Spinal cord (tissue), 10 donors: Measurements from ENCODE around the gene DPCD. TPM values are rescaled to one million over a fixed set of nuclear protein-coding genes. Genes with fewer than 3 reads are reported as not detected.
A peak's percentile ranks its signal among the peaks of the same experiment; 100 is the strongest.

Experiments used
- DNase-seq, 6 donors: peaks; one replicate each; pipeline versions ENCODE4 v3.0.0 to v3.0.0-alpha.2; 2013 to 2015; ENCODE audit warnings: low spot score in 6 of 6, low read depth in 4 of 6
- H3K27ac ChIP-seq: one replicate; pipeline ENCODE4 v1.5.1; 2013; ENCODE audit warnings: low read depth, low read length, control low read depth
- H3K27me3 ChIP-seq: one replicate; pipeline ENCODE4 v1.6.1; 2013; ENCODE audit warnings: low read length; ENCODE audit not compliant: control insufficient read depth, insufficient read depth
- H3K36me3 ChIP-seq: one replicate; pipeline ENCODE4 v1.6.1; 2013; ENCODE audit warnings: low read length; ENCODE audit not compliant: control insufficient read depth, insufficient read depth
- H3K4me1 ChIP-seq: one replicate; pipeline ENCODE4 v1.6.1; 2013; ENCODE audit warnings: low read length; ENCODE audit not compliant: control insufficient read depth, insufficient read depth
- H3K4me3 ChIP-seq: one replicate; pipeline ENCODE4 v1.5.1; 2013; ENCODE audit warnings: low read depth, low read length, control low read depth
- H3K9me3 ChIP-seq: one replicate; pipeline ENCODE4 v1.6.1; 2013; ENCODE audit warnings: low read length; ENCODE audit not compliant: control insufficient read depth, insufficient read depth
- WGBS: methylation state at CpG from one replicate; pipeline ENCODE4 v1.1.5; 2013; ENCODE audit warnings: missing lambda C conversion rate; ENCODE audit not compliant: insufficient coverage; 5-methylcytosine and 5-hydroxymethylcytosine counted together
- polyA plus RNA-seq, 2 donors: library from polyadenylated mRNA; unstranded; fragments of 120-200 nt; gene quantifications; one replicate each; pipeline ENCODE4 v1.2.1, GENCODE V29; 2013; ENCODE audit not compliant: insufficient read length in 2 of 2
- small RNA-seq: library from RNA; depleted of rRNA; stranded (forward); fragments of <200 nt; gene quantifications from one replicate; pipeline ENCODE3, GENCODE V24; 2014; ENCODE audit warnings: low replicate concordance
- total RNA-seq, 2 donors: library from RNA; depleted of rRNA in 1 of 2; stranded (reverse); fragments of 120-200 nt in 1 of 2; fragments of >200 nt in 1 of 2; gene quantifications; one replicate each; pipeline versions ENCODE4 v1.2.3 to v1.2.4, GENCODE V29; 2013 to 2014
- donor health status: healthy.

Gene DPCD
- total and polyA plus RNA-seq, 4 donors, result 21.1 to 57.2 (median 42.2) TPM

DNA sequence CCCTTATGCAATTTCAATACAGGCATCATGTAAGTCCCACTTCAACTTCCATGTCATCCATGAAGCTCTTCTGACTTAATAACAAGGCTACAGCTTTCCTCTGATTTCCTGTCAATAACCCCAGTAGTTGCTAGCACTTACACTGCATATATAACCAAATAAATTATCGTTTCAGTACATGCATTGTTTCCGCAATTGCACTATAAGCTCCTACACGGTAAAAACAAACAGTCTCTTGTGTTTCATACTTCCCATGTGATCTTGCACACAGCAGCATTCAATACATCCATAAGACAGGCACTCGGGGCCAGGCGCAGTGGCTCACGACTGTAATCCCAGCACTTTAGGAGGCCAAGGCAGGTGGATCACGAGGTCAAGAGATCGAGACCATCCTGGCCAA lies 65.4 kb downstream of the DPCD start:
- H3K9me3 ChIP-seq, result no peaks in the 10 kb centered on the region
- WGBS, result 83% methylated on average over 6 of the region's 8 CpGs
- H3K27ac ChIP-seq, result no peak overlapping the region
- peaks cover 27% of the 10 kb centered on the region for H3K36me3 ChIP-seq
- H3K4me3 ChIP-seq, result no peak overlapping the region
- no peak for DNase-seq
- no peaks in the 10 kb centered on the region for H3K27me3 ChIP-seq
- peaks cover 28% of the 10 kb centered on the region for H3K4me1 ChIP-seq

DNA sequence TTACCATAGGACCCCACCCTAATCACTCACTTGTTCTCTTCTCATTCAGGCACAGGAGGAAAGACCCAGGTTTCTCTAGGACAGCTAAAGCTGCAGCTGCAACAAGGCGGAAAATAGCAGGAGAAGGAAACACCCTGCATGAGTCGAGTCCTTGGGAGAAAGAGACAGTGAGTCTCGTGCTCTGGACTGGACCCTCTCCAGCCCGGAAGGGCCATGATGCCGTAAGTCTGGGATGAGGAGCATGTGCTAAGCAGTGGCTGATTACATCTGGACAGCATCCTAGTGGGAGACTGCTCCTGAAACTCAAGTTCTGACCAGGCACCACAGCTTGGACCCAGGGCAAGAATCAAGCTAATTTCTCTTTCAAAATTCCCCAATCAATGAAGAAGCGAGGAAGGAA lies 67.4 kb downstream of the DPCD start:
- Histone ChIP-seq H3K4me1 (peaks cover 18% of the 10 kb centered on the region), H3K9me3 (no peaks in the 10 kb centered on the region), H3K27me3 (no peaks in the 10 kb centered on the region), H3K4me3 (no peak overlapping the region), H3K36me3 (peaks cover 23% of the 10 kb centered on the region), H3K27ac (no peak overlapping the region)
- 79% methylated on average over 6 of the region's 6 CpGs for WGBS
- DNase-seq, result no peak

DNA sequence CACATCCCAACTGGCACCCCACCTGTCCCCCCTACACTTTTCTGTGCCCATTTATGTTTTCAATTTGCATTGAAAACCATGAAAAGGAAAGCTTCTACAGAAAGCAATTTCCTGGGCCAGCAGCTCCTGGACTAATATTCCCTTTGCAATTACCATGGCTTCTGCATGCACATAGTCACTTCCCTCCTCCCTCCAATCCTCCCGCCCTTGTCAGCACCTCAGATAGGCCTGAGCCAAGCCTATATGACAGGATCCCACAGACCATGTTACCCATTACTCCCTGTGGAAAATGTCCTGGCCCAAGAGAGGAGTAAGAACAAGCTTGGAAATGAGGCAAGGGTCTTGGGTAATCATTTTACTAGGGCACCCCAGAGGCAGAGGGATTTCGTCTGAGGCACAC lies 68.8 kb downstream of the DPCD start:
- Histone ChIP-seq H3K27ac (no peak overlapping the region), H3K4me3 (no peak overlapping the region), H3K27me3 (no peaks in the 10 kb centered on the region), H3K4me1 (peaks cover 17% of the 10 kb centered on the region), H3K36me3 (peaks cover 21% of the 10 kb centered on the region), H3K9me3 (no peaks in the 10 kb centered on the region)
- WGBS, result 80% methylated on average over 1 of the region's 2 CpGs
- peak in 1 of 6 donors; percentile 52 for DNase-seq

DNA sequence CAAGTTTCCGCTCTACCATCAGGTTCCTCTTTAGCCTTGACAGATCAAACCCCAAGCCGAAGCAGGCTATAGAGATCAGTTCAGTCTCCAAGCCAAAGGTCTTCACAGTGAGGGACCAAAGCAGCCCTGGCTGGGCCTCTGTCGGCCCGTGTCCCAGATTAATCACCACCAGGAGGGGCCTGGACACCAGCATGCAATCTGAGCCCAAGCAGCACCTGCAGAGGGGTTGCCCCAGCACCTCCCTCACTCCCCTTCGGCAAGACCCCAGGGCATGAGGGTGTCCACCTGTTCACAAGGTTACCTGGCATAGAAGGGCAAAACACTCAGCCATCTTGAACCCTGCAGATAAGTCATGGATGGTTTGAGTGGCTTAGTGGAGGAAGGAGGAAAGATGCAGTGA lies 70.9 kb downstream of the DPCD start:
- H3K27me3 ChIP-seq, result no peaks in the 10 kb centered on the region
- 83% methylated on average over 5 of the region's 5 CpGs for WGBS
- no peak overlapping the region for H3K4me3 ChIP-seq
- H3K27ac ChIP-seq, result no peak overlapping the region
- H3K9me3 ChIP-seq, result no peaks in the 10 kb centered on the region
- peaks cover 17% of the 10 kb centered on the region for H3K4me1 ChIP-seq
- H3K36me3 ChIP-seq, result peaks cover 23% of the 10 kb centered on the region
- no peak for DNase-seq

Small RNA genes within 50 kb of the gene (small RNA-seq; reads per million reads assigned to genes)
- gene MIR3158-1 (not detected), gene RNU6-1165P (not detected)

Other genes starting within 250 kb of the DPCD start
- gene BTRC, start 234.2 kb upstream of the DPCD start, total RNA-seq, result 10 to 100 TPM; 20.1 to 32.4 TPM
- 10 to 100 TPM; 40.7 to 41.5 TPM for gene BTRC, start 234.2 kb upstream of the DPCD start, polyA plus RNA-seq
- 10 to 100 TPM in 1 of 2 donors, 1 to 10 TPM in 1; 6.7 to 14.7 TPM for gene POLL, start 64 bp upstream of the DPCD start, total RNA-seq
- gene POLL, start 64 bp upstream of the DPCD start, polyA plus RNA-seq, result 10 to 100 TPM; 26.6 to 35.6 TPM
- gene FBXW4, start 106.8 kb downstream of the DPCD start, total RNA-seq, result 10 to 100 TPM; 40.1 to 47.3 TPM
- 10 to 100 TPM; 43.8 to 49.1 TPM for gene FBXW4, start 106.8 kb downstream of the DPCD start, polyA plus RNA-seq
- under 1 TPM; 0.69 to 0.72 TPM for gene FGF8, start 187.8 kb downstream of the DPCD start, total RNA-seq
- 1 to 10 TPM; 1.7 to 2.2 TPM for gene FGF8, start 187.8 kb downstream of the DPCD start, polyA plus RNA-seq
- 10 to 100 TPM; 20.0 to 37.5 TPM for gene NPM3, start 195.1 kb downstream of the DPCD start, total RNA-seq
- 10 to 100 TPM; 40.5 to 40.6 TPM for gene NPM3, start 195.1 kb downstream of the DPCD start, polyA plus RNA-seq
- 100 to 1,000 TPM; 173 to 267 TPM for gene OGA, start 230.1 kb downstream of the DPCD start, total RNA-seq
- gene OGA, start 230.1 kb downstream of the DPCD start, polyA plus RNA-seq, result 100 to 1,000 TPM; 173 to 218 TPM